Heart left ventricle (tissue), 16 donors: ENCODE results near the gene FN3K. TPM values are rescaled to one million over a fixed set of nuclear protein-coding genes. Genes with fewer than 3 reads are reported as not detected.
A peak's percentile ranks its signal among the peaks of the same experiment; 100 is the strongest.

Source experiments
- ATAC-seq, 4 donors: fragments of 200-7000 bp; cut with Tn5 transposase; one replicate each; pipeline ENCODE4 v1.9.1; 2020 to 2022; ENCODE audit warnings: moderate library complexity in 4 of 4, mild to moderate bottlenecking in 3 of 4, moderate number of reproducible peaks in 1 of 4
- DNase-seq, 5 donors: peaks; one replicate each; pipeline ENCODE4 v3.0.0-alpha.2; 2020
- H3K27ac ChIP-seq, 12 donors: fragments of 200-600 bp; sonication (generic) in 4 of 12; one replicate each; pipeline versions ENCODE4 v1.5.0 to v1.8.0; 2016 to 2022; ENCODE audit warnings: mild to moderate bottlenecking in 2 of 12
- H3K27me3 ChIP-seq, 9 donors: fragments of 200-600 bp; sonication (generic) in 2 of 9; one replicate each; pipeline versions ENCODE4 v1.5.1 to v1.8.0; 2016 to 2022; ENCODE audit warnings: mild to moderate bottlenecking in 3 of 9
- H3K36me3 ChIP-seq, 9 donors: fragments of 200-600 bp; sonication (generic) in 2 of 9; one replicate each; pipeline versions ENCODE4 v1.5.0 to v1.8.0; 2018 to 2022; ENCODE audit warnings: mild to moderate bottlenecking in 2 of 9
- H3K4me1 ChIP-seq, 12 donors: fragments of 200-600 bp; sonication (generic) in 4 of 12; one replicate each; pipeline versions ENCODE4 v1.5.0 to v1.8.0; 2016 to 2022; ENCODE audit warnings: mild to moderate bottlenecking in 3 of 12
- H3K4me3 ChIP-seq, 12 donors: fragments of 200-600 bp; sonication (generic) in 4 of 12; one replicate each; pipeline versions ENCODE4 v1.5.0 to v1.8.0; 2017 to 2022; ENCODE audit warnings: mild to moderate bottlenecking in 9 of 12, moderate library complexity in 4 of 12
- H3K9me3 ChIP-seq, 12 donors: fragments of 200-600 bp; sonication (generic) in 4 of 12; one replicate each; pipeline versions ENCODE4 v1.5.0 to v1.8.0; 2016 to 2022; ENCODE audit warnings: mild to moderate bottlenecking in 1 of 12
- POLR2A ChIP-seq, 2 donors: fragments of 450-650 bp; IDR thresholded peaks; one replicate each; pipeline ENCODE4 v1.6.1; 2017; ENCODE audit warnings: antibody characterized with exemption in 2 of 2, mild to moderate bottlenecking in 2 of 2, moderate library complexity in 2 of 2
- WGBS, 4 donors: extraction: QIAGEN DNeasy Blood & Tissue Kit in 2 of 4; methylation state at CpG; one replicate each; pipeline versions ENCODE4 v1.1.5 to v1.1.7; 2013 to 2018; 5-methylcytosine and 5-hydroxymethylcytosine counted together
- intact Hi-C, 10 donors: fragments of 100-400 bp; cut with DNase I; formaldehyde crosslinking; loops; one replicate each; pipeline versions ENCODE4 v1.11.1 to v1.14.2; 2022
- polyA plus RNA-seq, 2 donors: library from polyadenylated mRNA; stranded (reverse); fragments of 200-250 nt; gene quantifications; one replicate each; pipeline ENCODE4 v1.2.3, GENCODE V29; 2013
- total RNA-seq, 9 donors: library from RNA; depleted of rRNA in 2 of 9; stranded (reverse); fragments of >200 nt in 2 of 9; fragmentation: NEBNext Ultra II Directional in 3 of 9; extraction: Animal tissue kit (Norgen Biotek cat#: 25700) in 3 of 9; gene quantifications; one replicate each; pipeline versions ENCODE4 v1.1.0 to v1.2.4, GENCODE V29; 2016 to 2023
- TF ChIP-seq, protein P1 (sequence below), 12 donors: fragments of 200-600 bp; sonication (generic) in 4 of 12; IDR thresholded peaks; one replicate each; pipeline versions ENCODE4 v1.5.0 to v1.8.0; 2018 to 2022; ENCODE audit warnings: antibody characterized with exemption in 12 of 12, mild to moderate bottlenecking in 5 of 12
- donor health status: ischemic (EF 13 %, LVEDD 7.1; RV severe dilation, severe dysfunction).
- donor health status: healthy with polysubstance abuse.
- donor health status: DM: no; HTN: yes; CAD: no.
- donor health status: DM: no; HTN: no; CAD: no.
- donor health status: ischemic (EF 25% LVEDD 6.9; RV normal size, moderate dysfunction).
- donor health status: ischemic (EF 25% LVEDD 5.7; RV mildly dilated, moderate dysfunction).
- donor health status: healthy.
- donor health status: DM: yes; HTN: yes; CAD: no.
- donor health status: ischemic (EF 35%, LVEDD 5.7; RV mildly dilated, moderate dysfunction).
- donor health status: nonischemic (EF 11% LVEDD 7.7; RV severe dilation, severe dysfunction).
- donor health status: DM: yes; HTN: yes; CAD: no.
- donor health status: PGD.
- donor health status: ischemic (EF 29% LVEDD 5.4; RV normal size, mild dysfunction).
- donor health status: nonischemic (EF 23%, LVEDD 6.1; RV moderate dilation, normal function).

FN3K gene
- total and polyA plus RNA-seq, 11 donors, result 15.5 to 121 (median 69.4) TPM

DNA sequence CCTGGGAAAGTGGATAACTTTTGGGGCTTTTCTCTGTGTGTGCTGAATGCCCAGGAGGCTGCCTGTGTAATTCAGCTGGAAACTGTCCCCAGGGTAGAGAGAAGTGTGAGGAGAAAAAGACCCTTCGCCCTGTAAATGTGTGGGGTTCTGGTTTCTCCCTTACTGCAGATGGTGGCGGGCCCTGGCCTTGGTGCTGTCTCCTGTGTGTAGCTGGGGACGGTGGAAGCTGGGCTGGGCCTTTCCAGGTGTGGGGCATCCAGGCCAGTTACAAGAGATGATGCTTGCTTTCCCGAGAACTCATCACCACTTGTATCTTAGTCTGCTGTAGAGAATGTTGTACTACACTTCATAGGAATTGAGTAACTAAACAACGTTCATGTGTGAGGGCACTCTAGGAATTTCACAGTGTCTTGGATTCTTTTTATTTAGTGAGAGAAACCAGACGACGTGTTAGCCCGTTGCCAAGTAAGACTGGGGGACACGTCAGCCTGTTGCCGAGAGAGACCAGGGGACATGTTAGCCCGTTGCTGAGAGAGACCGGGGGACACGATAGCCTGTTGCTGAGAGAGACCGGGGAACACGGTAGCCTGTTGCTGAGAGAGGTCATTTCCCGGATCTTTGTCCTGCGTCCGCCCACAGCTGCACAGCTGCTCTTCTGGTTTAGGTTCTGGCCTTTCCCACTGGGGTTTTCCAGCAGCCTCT, 59.5 kb downstream of the FN3K start:
- Histone ChIP-seq H3K4me3 (no peak overlapping the region), H3K36me3 (peaks cover 0 to 29% (median 7%) of the 10 kb centered on the region in 9 donors), H3K27ac (peak overlapping the region; percentile 5 to 84 (median 68)), H3K27me3 (no peaks in the 10 kb centered on the region), H3K9me3 (no peaks in the 10 kb centered on the region), H3K4me1 (peaks cover 0 to 20% (median 10%) of the 10 kb centered on the region in 12 donors)
- DNase-seq, result peak in 4 of 5 donors; percentile 49 to 70 (median 62)
- ATAC-seq, result peak; percentile 62 to 91 (median 78)
- 51 to 65% (median 57%) methylated on average over 18 of the region's 18 CpGs for WGBS, 4 donors
- TF ChIP-seq POLR2A (IDR thresholded peaks at IDR 0.05), result no peak
- TF ChIP-seq, protein P1, sequence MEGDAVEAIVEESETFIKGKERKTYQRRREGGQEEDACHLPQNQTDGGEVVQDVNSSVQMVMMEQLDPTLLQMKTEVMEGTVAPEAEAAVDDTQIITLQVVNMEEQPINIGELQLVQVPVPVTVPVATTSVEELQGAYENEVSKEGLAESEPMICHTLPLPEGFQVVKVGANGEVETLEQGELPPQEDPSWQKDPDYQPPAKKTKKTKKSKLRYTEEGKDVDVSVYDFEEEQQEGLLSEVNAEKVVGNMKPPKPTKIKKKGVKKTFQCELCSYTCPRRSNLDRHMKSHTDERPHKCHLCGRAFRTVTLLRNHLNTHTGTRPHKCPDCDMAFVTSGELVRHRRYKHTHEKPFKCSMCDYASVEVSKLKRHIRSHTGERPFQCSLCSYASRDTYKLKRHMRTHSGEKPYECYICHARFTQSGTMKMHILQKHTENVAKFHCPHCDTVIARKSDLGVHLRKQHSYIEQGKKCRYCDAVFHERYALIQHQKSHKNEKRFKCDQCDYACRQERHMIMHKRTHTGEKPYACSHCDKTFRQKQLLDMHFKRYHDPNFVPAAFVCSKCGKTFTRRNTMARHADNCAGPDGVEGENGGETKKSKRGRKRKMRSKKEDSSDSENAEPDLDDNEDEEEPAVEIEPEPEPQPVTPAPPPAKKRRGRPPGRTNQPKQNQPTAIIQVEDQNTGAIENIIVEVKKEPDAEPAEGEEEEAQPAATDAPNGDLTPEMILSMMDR (IDR thresholded peaks at IDR 0.05), result no peak
- intact Hi-C loops, result no loop called here

DNA sequence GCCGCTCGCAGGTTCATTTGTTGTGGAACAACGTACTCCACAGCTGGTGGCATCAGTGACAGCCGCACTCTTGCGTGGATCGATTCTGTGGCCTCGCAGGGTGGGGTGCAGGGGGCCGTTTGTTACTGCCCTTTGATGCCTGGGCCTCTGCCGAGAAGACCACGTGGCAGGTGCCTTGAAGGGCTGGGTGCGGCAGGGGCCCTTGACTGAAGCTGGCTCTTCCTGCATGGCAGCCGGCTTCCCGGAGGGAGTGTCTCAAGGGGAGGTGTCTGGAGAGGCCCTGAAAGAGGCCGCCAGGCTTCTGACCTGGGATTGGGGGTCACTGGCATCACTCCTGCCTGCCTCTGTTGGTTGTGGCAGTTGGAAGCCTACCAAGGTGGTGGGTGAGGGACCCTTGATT, 60.2 kb downstream of the FN3K start:
- Histone ChIP-seq H3K4me1 (peaks cover 0 to 20% (median 10%) of the 10 kb centered on the region in 12 donors), H3K4me3 (no peak overlapping the region), H3K9me3 (no peaks in the 10 kb centered on the region), H3K36me3 (peaks cover 0 to 35% (median 10%) of the 10 kb centered on the region in 9 donors), H3K27ac (peak overlapping the region; percentile 5 to 84 (median 68)), H3K27me3 (no peaks in the 10 kb centered on the region)
- 68 to 86% (median 77%) methylated on average over 6 to 14 of the region's 14 CpGs for WGBS, 4 donors
- intact Hi-C loops, result no loop called here
- ATAC-seq, result peak in 3 of 4 donors; percentile 9 to 52 (median 21)
- TF ChIP-seq, protein P1 (IDR thresholded peaks at IDR 0.05), result no peak
- no peak for TF ChIP-seq POLR2A (IDR thresholded peaks at IDR 0.05)
- no peak for DNase-seq

DNA sequence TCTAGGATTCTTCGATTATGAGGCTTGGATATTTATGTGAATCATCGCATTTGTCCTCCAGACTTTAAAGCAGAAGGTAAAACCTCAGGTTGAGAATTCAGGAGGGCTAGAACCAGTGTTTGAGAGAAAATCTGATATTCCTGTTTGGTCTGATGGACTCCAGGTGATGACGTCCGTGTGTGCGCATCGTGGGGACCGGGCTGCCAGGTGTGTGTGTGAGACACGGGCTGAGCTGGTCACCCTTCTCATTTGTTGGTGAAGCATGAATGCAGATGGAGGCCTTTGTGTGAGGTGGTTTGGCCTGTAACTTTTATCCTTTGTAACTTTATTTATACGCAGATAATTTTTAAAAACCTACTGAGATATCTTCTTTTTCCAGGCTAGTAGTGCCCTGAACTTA, 61.6 kb downstream of the FN3K start:
- ATAC-seq (no peak), DNase-seq (no peak)
- no peak for TF ChIP-seq POLR2A (IDR thresholded peaks at IDR 0.05)
- TF ChIP-seq, protein P1 (IDR thresholded peaks at IDR 0.05), result no peak
- intact Hi-C loops, result no loop called here
- Histone ChIP-seq H3K4me3 (no peak overlapping the region), H3K27ac (peak overlapping the region in 1 of 12 donors; percentile 75), H3K4me1 (peaks cover 0 to 20% (median 10%) of the 10 kb centered on the region in 12 donors), H3K27me3 (no peaks in the 10 kb centered on the region), H3K9me3 (no peaks in the 10 kb centered on the region), H3K36me3 (peaks cover 0 to 32% (median 12%) of the 10 kb centered on the region in 9 donors)
- WGBS, 4 donors, result 97 to 98% (median 97%) methylated on average over 9 of the region's 9 CpGs

DNA sequence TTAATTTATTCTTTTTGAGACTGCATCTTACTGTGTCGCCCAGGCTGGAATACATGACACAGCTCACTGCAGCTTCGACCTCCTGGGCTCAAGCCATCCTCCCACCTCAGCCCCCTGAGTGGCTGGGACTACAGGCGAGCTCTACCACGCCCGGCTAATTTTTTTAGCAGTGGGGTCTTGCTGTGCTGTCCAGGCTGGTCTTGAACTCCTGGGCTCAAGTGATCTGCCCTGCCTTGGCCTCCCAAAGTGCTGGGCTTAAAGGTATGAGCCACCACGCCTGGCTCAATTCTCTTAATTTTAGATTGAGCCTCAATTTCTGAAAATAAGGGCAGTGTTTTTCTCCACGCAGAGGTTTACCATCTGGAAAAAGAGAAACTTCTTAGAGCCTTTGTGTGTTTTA, 63.3 kb downstream of the FN3K start:
- ATAC-seq, result no peak
- Histone ChIP-seq H3K27ac (no peak overlapping the region), H3K36me3 (peaks cover 0 to 32% (median 11%) of the 10 kb centered on the region in 9 donors), H3K9me3 (no peaks in the 10 kb centered on the region), H3K27me3 (no peaks in the 10 kb centered on the region), H3K4me3 (no peak overlapping the region), H3K4me1 (peaks cover 0 to 28% (median 10%) of the 10 kb centered on the region in 12 donors)
- TF ChIP-seq, protein P1 (IDR thresholded peaks at IDR 0.05), result no peak
- no peak for TF ChIP-seq POLR2A (IDR thresholded peaks at IDR 0.05)
- intact Hi-C loops, result no loop called here
- DNase-seq, result peak in 1 of 5 donors; percentile 17
- WGBS, 4 donors, result 96 to 100% (median 99%) methylated on average over 7 of the region's 7 CpGs
